ENCODE measurements around the gene MUL1. TPM values are rescaled to one million over a fixed set of nuclear protein-coding genes. Genes with fewer than 3 reads are reported as not detected.

MUL1 gene
- total RNA-seq, 1 donor from 2014 or later = 30.1 TPM

DNA sequence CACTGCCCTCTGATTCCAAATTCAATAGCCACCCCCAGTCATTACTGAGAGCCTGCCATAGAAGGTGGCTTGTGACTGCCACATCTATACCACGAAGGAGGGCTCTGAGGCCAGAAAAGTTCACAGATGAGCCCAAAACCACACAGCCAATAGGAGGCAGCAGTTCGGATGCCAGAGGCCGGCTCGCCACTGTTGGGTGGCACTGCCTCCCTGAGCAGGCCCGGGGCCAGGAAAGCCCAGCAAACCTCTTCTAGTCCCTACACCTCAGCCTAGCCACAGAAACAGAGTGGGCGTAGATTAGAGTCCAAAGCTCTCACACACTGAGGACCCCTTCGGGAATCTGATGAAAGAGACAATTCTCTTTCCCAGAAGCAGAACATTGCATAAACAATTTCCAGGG, 16.1 kb downstream of the MUL1 start:
- H3K4me3 ChIP-seq (ENCODE audit: insufficient read depth, low read depth, low read length) = no peak overlapping the region

DNA sequence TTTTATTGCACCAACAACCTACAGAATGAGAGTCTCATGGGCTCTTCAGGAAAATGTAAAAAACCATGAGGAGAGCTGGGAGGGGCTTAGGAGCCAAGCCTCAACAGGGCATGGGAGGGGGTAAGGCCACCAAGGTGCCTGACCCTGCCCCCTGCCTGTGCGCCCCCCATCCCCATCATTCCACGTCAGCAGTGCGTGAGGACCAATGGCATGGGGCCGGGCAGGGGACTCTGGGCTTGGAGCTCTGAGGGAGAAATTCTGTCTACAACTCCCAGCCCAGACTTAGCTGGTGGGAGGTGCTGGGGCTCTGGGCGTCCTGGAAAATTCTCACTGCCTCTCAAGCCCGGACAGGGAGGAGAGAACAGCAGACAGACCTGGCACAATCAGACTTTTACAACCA, 16.8 kb downstream of the MUL1 start:
- FAIRE-seq (no peak), DNase-seq (ENCODE audit: low read depth) (no peak)
- Histone ChIP-seq H3K4me3 (ENCODE audit: insufficient read depth, low read depth, low read length) (no peak overlapping the region), H3K9ac (ENCODE audit: low read length) (no peak overlapping the region), H3K27me3 (ENCODE audit: insufficient read depth, low read length) (no peaks in the 10 kb centered on the region), H3K9me3 (ENCODE audit: insufficient read depth, low read depth, low read length) (no peaks in the 10 kb centered on the region), H3K27ac (ENCODE audit: low read depth, low read length) (no peak overlapping the region), H3K4me2 (ENCODE audit: low read length) (no peak overlapping the region), H4K20me1 (ENCODE audit: insufficient read depth, low read length) (no peaks in the 10 kb centered on the region), H3K79me2 (ENCODE audit: insufficient read depth, low read length) (no peaks in the 10 kb centered on the region), H2AFZ (ENCODE audit: low read depth, low read length) (no peak overlapping the region), H3K36me3 (ENCODE audit: insufficient read depth, low read length) (no peaks in the 10 kb centered on the region), H3K4me1 (ENCODE audit: insufficient read depth, low read length) (peaks cover 27% of the 10 kb centered on the region)
- peaks cover 17% of the 10 kb centered on the region for H3K4me1 Mint-ChIP-seq (ENCODE audit: low read depth, unreplicated experiment)
- H3K9me3 Mint-ChIP-seq (ENCODE audit: unreplicated experiment) = no peaks in the 10 kb centered on the region
- H3K36me3 Mint-ChIP-seq (ENCODE audit: low read depth, unreplicated experiment) = no peaks in the 10 kb centered on the region
- TF ChIP-seq, protein P1, sequence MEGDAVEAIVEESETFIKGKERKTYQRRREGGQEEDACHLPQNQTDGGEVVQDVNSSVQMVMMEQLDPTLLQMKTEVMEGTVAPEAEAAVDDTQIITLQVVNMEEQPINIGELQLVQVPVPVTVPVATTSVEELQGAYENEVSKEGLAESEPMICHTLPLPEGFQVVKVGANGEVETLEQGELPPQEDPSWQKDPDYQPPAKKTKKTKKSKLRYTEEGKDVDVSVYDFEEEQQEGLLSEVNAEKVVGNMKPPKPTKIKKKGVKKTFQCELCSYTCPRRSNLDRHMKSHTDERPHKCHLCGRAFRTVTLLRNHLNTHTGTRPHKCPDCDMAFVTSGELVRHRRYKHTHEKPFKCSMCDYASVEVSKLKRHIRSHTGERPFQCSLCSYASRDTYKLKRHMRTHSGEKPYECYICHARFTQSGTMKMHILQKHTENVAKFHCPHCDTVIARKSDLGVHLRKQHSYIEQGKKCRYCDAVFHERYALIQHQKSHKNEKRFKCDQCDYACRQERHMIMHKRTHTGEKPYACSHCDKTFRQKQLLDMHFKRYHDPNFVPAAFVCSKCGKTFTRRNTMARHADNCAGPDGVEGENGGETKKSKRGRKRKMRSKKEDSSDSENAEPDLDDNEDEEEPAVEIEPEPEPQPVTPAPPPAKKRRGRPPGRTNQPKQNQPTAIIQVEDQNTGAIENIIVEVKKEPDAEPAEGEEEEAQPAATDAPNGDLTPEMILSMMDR (IDR thresholded peaks at IDR 0.05; ENCODE audit: insufficient read depth, low read depth, low read length) = no peak
- no peak for TF ChIP-seq EZH2 (IDR thresholded peaks at IDR 0.05; ENCODE audit: insufficient read depth, low read length)
- no peak overlapping the region for H3K4me3 Mint-ChIP-seq (ENCODE audit: unreplicated experiment)
- H3K27ac Mint-ChIP-seq (ENCODE audit: unreplicated experiment) = no peak overlapping the region
- peaks cover 39% of the 10 kb centered on the region for H3K27me3 Mint-ChIP-seq (ENCODE audit: low read depth, unreplicated experiment)

More for the DNA sequence above, 16.1 kb downstream of the MUL1 start:
- no peak for DNase-seq (ENCODE audit: low read depth)
- peaks cover 39% of the 10 kb centered on the region for H3K27me3 Mint-ChIP-seq (ENCODE audit: low read depth, unreplicated experiment)
- peaks cover 30% of the 10 kb centered on the region for H3K4me1 ChIP-seq (ENCODE audit: insufficient read depth, low read length)
- H3K4me1 Mint-ChIP-seq (ENCODE audit: low read depth, unreplicated experiment) = peaks cover 18% of the 10 kb centered on the region
- no peak overlapping the region for H3K27ac ChIP-seq (ENCODE audit: low read depth, low read length)
- H3K4me2 ChIP-seq (ENCODE audit: low read length) = no peak overlapping the region
- no peaks in the 10 kb centered on the region for H3K9me3 ChIP-seq (ENCODE audit: insufficient read depth, low read depth, low read length)
- TF ChIP-seq EZH2 (IDR thresholded peaks at IDR 0.05; ENCODE audit: insufficient read depth, low read length) = no peak
- TF ChIP-seq, protein P1 (IDR thresholded peaks at IDR 0.05; ENCODE audit: insufficient read depth, low read depth, low read length) = no peak
- no peaks in the 10 kb centered on the region for H3K27me3 ChIP-seq (ENCODE audit: insufficient read depth, low read length)
- no peak overlapping the region for H3K27ac Mint-ChIP-seq (ENCODE audit: unreplicated experiment)
- no peak overlapping the region for H3K4me3 Mint-ChIP-seq (ENCODE audit: unreplicated experiment)
- H3K9ac ChIP-seq (ENCODE audit: low read length) = no peak overlapping the region
- H2AFZ ChIP-seq (ENCODE audit: low read depth, low read length) = no peak overlapping the region
- no peaks in the 10 kb centered on the region for H3K79me2 ChIP-seq (ENCODE audit: insufficient read depth, low read length)
- H3K36me3 Mint-ChIP-seq (ENCODE audit: low read depth, unreplicated experiment) = no peaks in the 10 kb centered on the region
- H3K9me3 Mint-ChIP-seq (ENCODE audit: unreplicated experiment) = no peaks in the 10 kb centered on the region
- no peaks in the 10 kb centered on the region for H3K36me3 ChIP-seq (ENCODE audit: insufficient read depth, low read length)
- H4K20me1 ChIP-seq (ENCODE audit: insufficient read depth, low read length) = no peaks in the 10 kb centered on the region
- no peak for FAIRE-seq

DNA sequence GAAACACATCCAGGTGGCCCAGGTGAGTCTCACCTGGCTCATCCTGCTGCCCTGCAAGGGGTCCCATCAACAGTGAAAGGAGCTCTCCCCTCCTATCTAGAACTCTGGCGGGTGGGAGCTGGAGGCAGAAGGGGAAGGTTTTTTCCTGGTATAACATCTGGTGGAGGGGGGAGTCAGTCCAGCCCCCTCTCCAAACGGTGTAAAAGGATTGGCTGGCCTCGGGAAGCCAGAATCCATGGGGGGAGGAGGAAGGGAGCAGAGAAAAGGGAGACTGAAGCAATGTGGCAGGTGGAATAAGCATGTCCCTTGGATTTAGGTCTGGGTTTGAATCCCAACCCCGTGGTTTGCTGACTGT, 20.7 kb downstream of the MUL1 start:
- TF ChIP-seq, protein P1 (IDR thresholded peaks at IDR 0.05; ENCODE audit: insufficient read depth, low read depth, low read length) = no peak
- TF ChIP-seq EZH2 (IDR thresholded peaks at IDR 0.05; ENCODE audit: insufficient read depth, low read length) = no peak
- no peak overlapping the region for H2AFZ ChIP-seq (ENCODE audit: low read depth, low read length)
- no peaks in the 10 kb centered on the region for H3K36me3 ChIP-seq (ENCODE audit: insufficient read depth, low read length)
- no peaks in the 10 kb centered on the region for H3K27me3 ChIP-seq (ENCODE audit: insufficient read depth, low read length)
- H4K20me1 ChIP-seq (ENCODE audit: insufficient read depth, low read length) = peaks cover 28% of the 10 kb centered on the region
- no peaks in the 10 kb centered on the region for H3K9me3 Mint-ChIP-seq (ENCODE audit: unreplicated experiment)
- H3K4me3 ChIP-seq (ENCODE audit: insufficient read depth, low read depth, low read length) = peak overlapping the region; percentile 57
- H3K79me2 ChIP-seq (ENCODE audit: insufficient read depth, low read length) = peaks cover 26% of the 10 kb centered on the region
- H3K4me2 ChIP-seq (ENCODE audit: low read length) = peak overlapping the region; percentile 100
- H3K4me1 ChIP-seq (ENCODE audit: insufficient read depth, low read length) = peaks cover 23% of the 10 kb centered on the region
- peaks cover 39% of the 10 kb centered on the region for H3K27me3 Mint-ChIP-seq (ENCODE audit: low read depth, unreplicated experiment)
- peak overlapping the region; percentile 62 for H3K4me3 Mint-ChIP-seq (ENCODE audit: unreplicated experiment)
- H3K9ac ChIP-seq (ENCODE audit: low read length) = no peak overlapping the region
- no peak overlapping the region for H3K27ac Mint-ChIP-seq (ENCODE audit: unreplicated experiment)
- DNase-seq (ENCODE audit: low read depth) (no peak), FAIRE-seq (no peak)
- no peaks in the 10 kb centered on the region for H3K36me3 Mint-ChIP-seq (ENCODE audit: low read depth, unreplicated experiment)
- H3K9me3 ChIP-seq (ENCODE audit: insufficient read depth, low read depth, low read length) = no peaks in the 10 kb centered on the region
- H3K27ac ChIP-seq (ENCODE audit: low read depth, low read length) = no peak overlapping the region
- peaks cover 8% of the 10 kb centered on the region for H3K4me1 Mint-ChIP-seq (ENCODE audit: low read depth, unreplicated experiment)

Data from astrocyte (in vitro differentiated cells and primary cell).